Testis (tissue), 3 donors: Measurements from ENCODE around the gene LDLRAD4. TPM values are rescaled to one million over a fixed set of nuclear protein-coding genes. Genes with fewer than 3 reads are reported as not detected.

ENCODE experiments used
- DNase-seq: peaks from one replicate; pipeline ENCODE4 v3.0.0-alpha.2; 2019
- H3K27ac ChIP-seq, 2 donors: fragments of 200-600 bp; sonication (generic); one replicate each; pipeline ENCODE4 v1.5.1; 2019
- H3K27me3 ChIP-seq: fragments of 200-600 bp; sonication (generic); one replicate; pipeline ENCODE4 v1.5.1; 2019
- H3K36me3 ChIP-seq: fragments of 200-600 bp; sonication (generic); one replicate; pipeline ENCODE4 v1.5.1; 2017; ENCODE audit warnings: low read depth; ENCODE audit errors: missing control alignments
- H3K4me1 ChIP-seq: fragments of 200-600 bp; sonication (generic); one replicate; pipeline ENCODE4 v1.5.1; 2019
- H3K4me3 ChIP-seq, 2 donors: fragments of 200-600 bp; sonication (generic); one replicate each; pipeline ENCODE4 v1.5.1; 2017 to 2019
- H3K9me3 ChIP-seq: fragments of 200-600 bp; sonication (generic); one replicate; pipeline ENCODE4 v1.5.1; 2017
- POLR2A ChIP-seq: fragments of 450-650 bp; IDR thresholded peaks from one replicate; pipeline ENCODE4 v1.6.1; 2017; ENCODE audit warnings: antibody characterized with exemption, mild to moderate bottlenecking, moderate library complexity
- WGBS, 2 donors: methylation state at CpG; one replicate each; pipeline ENCODE4 v1.1.5; 2018; 5-methylcytosine and 5-hydroxymethylcytosine counted together
- intact Hi-C: fragments of 100-400 bp; cut with DNase I; formaldehyde crosslinking; loops from one replicate; pipeline ENCODE4 v1.15.1; 2023; ENCODE audit warnings: low total_unique reads
- polyA plus RNA-seq: library from polyadenylated mRNA; stranded (reverse); fragments of 350-450 nt; fragmentation: Illumina TruSeq; extraction: RNeasy Lipid Tissue Mini Kit (QIAGEN cat#74804); gene quantifications from one replicate; pipeline ENCODE4 v1.2.3, GENCODE V29; 2014; ENCODE audit warnings: low read depth, low replicate concordance; ENCODE audit not compliant: insufficient read depth
- total RNA-seq, 2 donors: library from RNA; depleted of rRNA; stranded (reverse); fragments of >200 nt; gene quantifications; one replicate each; pipeline ENCODE4 v1.2.3, GENCODE V29; 2016
- TF ChIP-seq, protein P1 (sequence below), 3 experiments: fragments of 450-650 bp in 2 of 3; fragments of 200-600 bp in 1 of 3; sonication (generic) in 1 of 3; IDR thresholded peaks; one replicate each; pipeline ENCODE4 v1.5.1; 2016 to 2019; ENCODE audit warnings: antibody characterized with exemption in 3 of 3, mild to moderate bottlenecking in 2 of 3, moderate library complexity in 1 of 3

LDLRAD4 gene
- total and polyA plus RNA-seq, 3 donors from 2014 or later = 22.0 to 42.2 (median 25.9) TPM

DNA sequence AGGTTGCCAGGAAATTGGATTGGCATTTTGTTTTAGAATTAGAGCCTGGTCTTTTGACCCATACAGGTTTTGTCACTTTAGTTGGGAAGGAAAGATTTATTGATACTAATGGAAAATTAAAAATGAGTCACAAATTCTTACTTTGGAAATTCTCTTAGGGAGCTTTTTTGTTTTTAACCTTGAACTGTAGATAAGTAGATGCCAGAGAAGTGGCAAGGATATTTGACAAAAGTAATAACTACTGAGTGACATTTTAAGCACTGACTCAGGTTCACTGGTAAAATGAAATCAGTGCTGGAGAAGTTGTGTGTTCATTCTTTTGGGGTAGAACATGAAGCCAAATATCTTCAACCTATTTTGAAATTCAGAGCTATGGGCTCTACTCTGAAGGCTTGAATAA, 56.5 kb downstream of the LDLRAD4 start:
- Histone ChIP-seq H3K27ac (no peak overlapping the region), H3K9me3 (no peaks in the 10 kb centered on the region), H3K27me3 (no peaks in the 10 kb centered on the region), H3K4me1 (peaks cover 9% of the 10 kb centered on the region), H3K36me3 (no peaks in the 10 kb centered on the region), H3K4me3 (no peak overlapping the region)
- no peak for DNase-seq
- intact Hi-C loops = no loop called here
- no peak for TF ChIP-seq POLR2A
- TF ChIP-seq, protein P1, sequence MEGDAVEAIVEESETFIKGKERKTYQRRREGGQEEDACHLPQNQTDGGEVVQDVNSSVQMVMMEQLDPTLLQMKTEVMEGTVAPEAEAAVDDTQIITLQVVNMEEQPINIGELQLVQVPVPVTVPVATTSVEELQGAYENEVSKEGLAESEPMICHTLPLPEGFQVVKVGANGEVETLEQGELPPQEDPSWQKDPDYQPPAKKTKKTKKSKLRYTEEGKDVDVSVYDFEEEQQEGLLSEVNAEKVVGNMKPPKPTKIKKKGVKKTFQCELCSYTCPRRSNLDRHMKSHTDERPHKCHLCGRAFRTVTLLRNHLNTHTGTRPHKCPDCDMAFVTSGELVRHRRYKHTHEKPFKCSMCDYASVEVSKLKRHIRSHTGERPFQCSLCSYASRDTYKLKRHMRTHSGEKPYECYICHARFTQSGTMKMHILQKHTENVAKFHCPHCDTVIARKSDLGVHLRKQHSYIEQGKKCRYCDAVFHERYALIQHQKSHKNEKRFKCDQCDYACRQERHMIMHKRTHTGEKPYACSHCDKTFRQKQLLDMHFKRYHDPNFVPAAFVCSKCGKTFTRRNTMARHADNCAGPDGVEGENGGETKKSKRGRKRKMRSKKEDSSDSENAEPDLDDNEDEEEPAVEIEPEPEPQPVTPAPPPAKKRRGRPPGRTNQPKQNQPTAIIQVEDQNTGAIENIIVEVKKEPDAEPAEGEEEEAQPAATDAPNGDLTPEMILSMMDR (IDR thresholded peaks at IDR 0.05) = no peak

DNA sequence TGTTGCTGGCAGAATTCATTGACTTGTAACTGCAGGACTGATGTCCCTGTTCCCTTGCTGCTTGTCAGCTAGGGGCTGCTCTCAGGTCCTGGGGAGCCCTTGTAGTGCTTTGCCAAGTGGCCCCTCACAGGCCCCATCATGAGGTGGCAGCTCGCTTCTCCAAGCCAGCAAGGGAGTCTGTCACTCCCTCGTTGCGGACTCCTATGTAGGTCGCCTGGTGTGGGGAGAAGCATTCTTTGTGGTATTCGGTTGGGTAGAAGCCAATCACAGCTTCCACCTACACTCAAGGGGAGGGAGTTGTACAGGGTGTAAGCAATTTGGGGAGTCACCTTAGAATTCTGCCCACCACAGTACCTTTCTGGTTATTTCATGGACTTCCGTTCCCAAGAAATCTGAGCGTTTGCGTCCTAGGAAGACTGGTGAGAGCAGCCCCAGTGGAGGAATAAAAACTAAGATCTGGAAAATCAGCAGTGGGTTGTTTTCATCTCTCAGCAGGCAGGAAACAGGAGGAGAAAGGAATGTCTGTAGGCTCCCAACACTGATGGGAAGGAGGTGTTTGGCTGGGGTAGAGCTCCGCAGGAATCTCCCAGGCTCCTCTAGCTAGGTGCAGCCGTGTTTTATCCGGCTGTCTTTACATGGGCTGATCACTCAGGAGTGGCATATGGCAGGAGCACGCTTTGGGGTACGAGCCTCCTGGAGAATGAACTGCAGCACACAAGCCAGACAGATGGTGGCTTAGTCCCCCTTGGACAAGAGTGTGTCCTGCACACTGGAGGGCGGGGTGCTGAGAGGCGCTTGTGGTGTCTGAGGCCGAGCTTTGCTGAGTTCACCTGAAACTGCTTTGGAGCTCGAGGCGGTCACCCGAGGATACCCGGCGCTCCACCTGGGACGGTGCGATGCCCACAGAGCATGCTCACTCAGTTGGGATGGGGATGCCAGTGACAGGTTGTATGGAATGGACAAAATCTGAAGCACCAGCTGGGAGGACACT, 58.3 kb downstream of the LDLRAD4 start:
- TF ChIP-seq POLR2A = no peak
- TF ChIP-seq, protein P1 (IDR thresholded peaks at IDR 0.05) = no peak
- no peak for DNase-seq
- H3K27me3 ChIP-seq = no peaks in the 10 kb centered on the region
- H3K36me3 ChIP-seq = no peaks in the 10 kb centered on the region
- no peak overlapping the region for H3K27ac ChIP-seq
- no peak overlapping the region for H3K4me3 ChIP-seq
- intact Hi-C loops = no loop called here
- 77 to 83% methylated on average over 18 to 23 of the region's 23 CpGs for WGBS, 2 donors
- H3K4me1 ChIP-seq = peaks cover 9% of the 10 kb centered on the region
- no peaks in the 10 kb centered on the region for H3K9me3 ChIP-seq

DNA sequence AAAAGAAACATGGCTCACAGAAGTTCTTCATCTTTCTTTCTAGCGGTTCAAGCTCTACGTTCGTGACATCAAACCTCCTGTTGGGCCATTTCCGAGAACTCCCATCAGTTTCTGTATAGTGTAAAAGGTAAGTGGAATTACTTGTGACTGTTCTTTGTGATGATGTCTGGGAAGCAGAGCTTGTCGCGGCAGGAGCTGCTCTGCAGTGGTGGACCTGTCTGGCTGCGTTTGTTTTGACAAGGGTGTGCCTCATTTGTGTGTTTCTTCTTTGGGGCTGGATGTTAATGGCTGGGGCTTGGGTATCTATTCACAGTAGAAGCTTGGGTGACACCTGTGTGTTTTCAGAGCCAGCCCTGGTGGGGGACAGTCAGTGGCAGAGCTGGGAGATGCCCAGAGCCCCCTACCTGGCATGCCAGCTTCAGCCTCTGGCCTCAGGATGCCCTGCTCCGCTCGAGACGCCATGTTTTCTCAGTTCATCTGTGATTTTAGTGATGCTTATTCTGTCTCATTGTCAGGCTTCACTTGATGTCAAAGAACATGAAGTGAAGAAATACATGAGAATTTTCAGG, 59.6 kb downstream of the LDLRAD4 start:
- no peaks in the 10 kb centered on the region for H3K9me3 ChIP-seq
- no peak overlapping the region for H3K4me3 ChIP-seq
- no peak for DNase-seq
- TF ChIP-seq POLR2A = no peak
- TF ChIP-seq, protein P1 (IDR thresholded peaks at IDR 0.05) = no peak
- peaks cover 9% of the 10 kb centered on the region for H3K4me1 ChIP-seq
- H3K27ac ChIP-seq = no peak overlapping the region
- intact Hi-C loops = no loop called here
- H3K36me3 ChIP-seq = no peaks in the 10 kb centered on the region
- no peaks in the 10 kb centered on the region for H3K27me3 ChIP-seq
- 96 to 99% methylated on average over 10 of the region's 10 CpGs for WGBS, 2 donors

DNA sequence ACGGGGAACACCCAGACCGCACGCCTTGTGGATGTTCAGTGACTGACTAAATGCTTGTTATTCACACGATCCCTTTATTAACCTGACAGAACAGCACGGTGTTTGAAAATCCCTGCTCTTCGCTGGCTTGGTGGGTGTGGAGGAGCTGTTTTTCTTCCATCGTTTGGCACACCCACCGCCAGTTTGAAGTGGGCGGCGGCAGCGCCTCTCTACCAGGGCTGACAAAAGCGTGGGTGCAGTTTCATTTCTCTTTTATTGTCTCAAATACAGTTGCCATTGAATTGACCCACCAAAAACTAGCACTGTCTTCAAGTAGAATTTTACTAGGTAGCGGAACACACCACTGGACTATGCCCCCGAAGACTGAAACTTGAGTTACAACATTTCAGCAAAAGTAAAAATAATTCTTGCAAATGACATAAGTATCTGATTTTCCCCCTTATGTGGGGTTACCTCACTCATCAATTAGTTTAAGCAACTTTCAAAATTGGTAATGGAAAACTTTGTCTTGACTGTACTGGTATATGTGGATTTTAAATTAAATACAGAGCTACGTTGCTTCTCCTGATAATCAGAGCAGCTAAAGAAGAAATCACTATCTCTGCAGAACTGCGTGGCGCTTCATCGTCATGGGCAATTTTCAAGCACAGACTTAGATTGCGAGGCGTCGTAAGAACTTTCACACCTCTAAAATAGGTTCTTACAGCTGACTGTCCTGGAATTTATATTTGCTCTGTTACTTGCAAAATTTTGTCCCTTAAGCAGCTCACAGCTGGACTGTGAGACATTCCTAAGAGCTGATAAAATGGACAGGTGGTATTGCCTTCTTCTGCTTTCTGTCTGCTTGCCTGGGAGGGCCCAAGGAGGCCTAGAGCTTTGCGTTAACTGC, 60.9 kb downstream of the LDLRAD4 start:
- H3K27ac ChIP-seq = no peak overlapping the region
- no peak for DNase-seq
- peaks cover 4% of the 10 kb centered on the region for H3K4me1 ChIP-seq
- no peak overlapping the region for H3K4me3 ChIP-seq
- H3K36me3 ChIP-seq = no peaks in the 10 kb centered on the region
- TF ChIP-seq, protein P1 (IDR thresholded peaks at IDR 0.05) = no peak
- no peak for TF ChIP-seq POLR2A
- intact Hi-C loops = no loop called here
- H3K27me3 ChIP-seq = no peaks in the 10 kb centered on the region
- H3K9me3 ChIP-seq = no peaks in the 10 kb centered on the region
- 92 to 93% methylated on average over 22 of the region's 22 CpGs for WGBS, 2 donors
